Measurements from ENCODE around the gene LPO.

Gene LPO

DNA sequence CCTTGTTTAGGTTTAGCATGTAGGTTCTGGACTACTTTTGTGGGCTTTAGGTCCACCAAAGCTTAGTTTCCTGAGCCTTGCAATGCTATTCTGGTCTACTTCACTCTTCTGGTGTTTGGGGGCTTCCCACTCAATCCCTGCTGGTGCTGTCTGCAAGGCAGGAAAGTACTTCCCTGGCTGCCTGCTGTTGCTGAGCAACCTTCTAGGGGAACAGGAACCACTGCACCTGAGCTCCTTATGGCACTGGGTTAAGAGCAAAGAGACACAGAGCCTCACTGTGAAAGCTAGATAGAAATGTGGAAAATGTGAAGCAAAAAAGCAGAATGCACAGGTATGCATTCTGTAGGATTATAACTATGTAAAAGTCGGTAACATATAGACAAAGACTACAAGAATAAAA is 25.4 kb downstream of the LPO start:
- no peak for DNase-seq

DNA sequence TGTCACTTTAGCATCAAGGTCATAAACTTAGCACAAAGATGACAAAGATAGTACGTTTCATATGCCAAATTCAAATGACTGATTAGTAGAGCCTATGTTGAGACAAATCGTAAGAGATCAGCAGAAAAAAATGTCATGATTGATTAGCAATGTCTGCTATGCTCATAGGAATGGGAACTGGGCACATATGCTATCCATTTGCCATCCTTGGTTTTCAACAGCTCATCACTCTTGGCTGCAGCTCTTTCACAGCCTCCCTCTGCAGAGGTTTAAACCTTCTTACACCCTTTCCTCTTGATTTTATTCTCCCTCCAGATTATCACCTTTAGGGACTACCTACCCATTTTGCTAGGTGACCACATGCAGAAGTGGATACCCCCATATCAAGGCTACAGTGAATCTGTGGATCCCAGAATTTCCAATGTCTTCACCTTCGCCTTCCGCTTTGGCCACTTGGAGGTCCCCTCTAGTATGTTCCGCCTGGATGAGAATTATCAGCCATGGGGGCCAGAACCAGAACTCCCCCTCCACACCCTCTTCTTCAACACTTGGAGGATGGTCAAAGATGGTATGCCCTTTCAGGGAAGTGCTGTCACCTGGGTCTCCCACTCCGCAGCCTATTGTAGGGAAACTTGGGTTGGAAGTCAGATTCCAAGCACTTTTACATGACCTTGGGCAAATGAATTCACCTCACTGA is 26.2 kb downstream of the LPO start:
- DNase-seq, result no peak

DNA sequence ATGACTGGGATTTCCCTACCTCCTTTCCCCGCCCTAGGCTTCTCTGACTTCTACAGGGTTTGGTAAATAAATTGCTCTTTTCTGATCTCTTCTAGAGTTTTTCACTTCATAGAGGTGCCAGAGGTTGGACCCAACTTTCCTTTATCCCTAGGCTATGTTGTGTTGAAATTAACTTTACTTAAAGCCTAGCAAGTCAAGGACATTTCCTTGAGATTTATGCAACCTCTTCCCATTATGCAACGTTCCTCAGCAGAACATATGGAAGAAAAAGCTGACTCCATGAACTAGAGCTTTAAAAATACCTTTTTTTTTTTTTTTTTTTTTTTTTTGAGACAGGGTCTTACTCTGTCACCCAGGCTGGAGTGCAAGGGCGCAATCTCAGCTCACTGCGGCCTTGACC is 26.9 kb downstream of the LPO start:
- DNase-seq, result no peak

- DNase-seq, result no peak
These were observed 27.8 kb downstream of the LPO start for GRCh38 chr17:58265902-58266875.

DNA sequence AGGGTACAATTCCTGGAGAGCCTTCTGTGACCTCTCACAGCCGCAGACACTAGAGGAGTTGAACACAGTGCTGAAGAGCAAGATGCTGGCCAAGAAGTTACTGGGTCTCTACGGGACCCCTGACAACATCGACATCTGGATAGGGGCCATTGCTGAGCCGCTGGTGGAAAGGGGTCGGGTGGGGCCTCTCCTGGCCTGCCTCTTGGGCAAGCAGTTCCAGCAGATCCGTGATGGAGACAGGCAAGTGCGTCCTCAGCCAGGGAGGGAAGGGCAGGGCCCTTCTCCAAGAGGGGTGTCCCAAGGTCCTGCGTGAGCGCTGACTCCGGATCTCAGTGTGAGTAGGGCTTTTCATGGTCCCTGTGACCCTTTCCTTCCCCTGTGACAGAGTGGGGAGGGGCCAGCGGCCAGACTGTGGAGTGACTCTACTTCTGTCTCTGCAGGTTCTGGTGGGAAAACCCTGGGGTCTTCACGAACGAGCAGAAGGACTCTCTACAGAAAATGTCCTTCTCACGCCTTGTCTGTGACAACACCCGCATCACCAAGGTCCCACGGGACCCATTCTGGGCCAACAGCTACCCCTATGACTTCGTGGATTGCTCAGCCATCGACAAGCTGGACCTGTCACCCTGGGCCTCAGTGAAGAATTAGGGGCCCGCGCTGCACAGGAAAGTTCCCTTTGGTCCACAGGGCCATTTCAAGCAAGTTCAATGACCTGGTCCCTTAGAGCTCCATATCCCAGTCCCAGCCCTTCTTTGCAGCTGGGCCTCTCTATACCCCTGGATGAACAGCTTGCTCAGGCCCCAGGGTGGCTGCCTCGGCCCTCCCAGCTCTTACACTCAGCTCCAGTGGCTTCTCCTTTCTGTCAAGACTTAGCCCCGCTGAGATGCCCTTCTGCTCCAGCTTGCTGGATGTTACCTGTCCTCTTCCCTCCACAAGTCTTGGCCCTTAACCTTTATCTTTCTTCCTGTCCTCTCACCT is 29.3 kb downstream of the LPO start:
- DNase-seq, result no peak

- no peak for DNase-seq
These were observed 29.9 kb downstream of the LPO start for GRCh38 chr17:58268326-58268725.

DNA sequence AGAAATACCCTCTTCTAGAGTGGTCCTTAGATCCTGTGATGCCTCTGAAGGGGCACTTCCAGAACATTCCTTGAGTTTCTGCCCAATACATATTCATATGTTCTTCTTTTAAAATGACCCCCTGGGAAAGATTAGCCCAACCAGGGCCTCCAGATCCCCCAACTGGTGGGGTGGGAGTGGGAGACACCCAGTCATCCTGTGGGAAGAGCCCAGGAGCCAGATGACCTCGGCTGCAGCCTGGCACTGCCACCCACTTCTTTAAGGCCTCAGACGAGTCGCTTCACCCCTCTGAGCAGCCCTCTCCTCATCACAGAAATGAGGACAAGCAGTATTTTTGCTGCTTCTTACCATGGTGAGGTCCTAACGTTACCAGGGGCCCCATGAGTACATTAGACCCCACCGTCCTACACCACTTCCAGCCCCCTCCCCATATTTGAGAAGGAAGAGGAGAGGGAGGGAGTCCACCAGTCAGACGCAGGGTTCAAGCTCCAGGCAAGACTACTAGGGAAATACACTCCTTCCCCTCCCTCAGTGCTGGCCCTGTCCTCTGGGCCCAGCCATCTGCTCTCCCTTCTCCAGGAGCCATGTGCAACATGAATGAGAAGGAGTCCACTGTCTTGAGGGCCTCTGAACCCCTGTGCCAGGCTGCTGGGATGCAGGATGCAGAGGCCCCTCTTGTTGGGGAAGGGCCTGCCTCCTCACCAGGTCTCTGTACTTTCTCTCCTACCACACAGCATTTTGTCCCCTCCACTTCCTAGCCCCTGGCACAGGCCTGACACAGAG is 30.6 kb downstream of the LPO start:
- DNase-seq, result no peak

GRCh38 chr17:58269557-58270291 is 31.3 kb downstream of the LPO start:
- DNase-seq, result no peak

DNA sequence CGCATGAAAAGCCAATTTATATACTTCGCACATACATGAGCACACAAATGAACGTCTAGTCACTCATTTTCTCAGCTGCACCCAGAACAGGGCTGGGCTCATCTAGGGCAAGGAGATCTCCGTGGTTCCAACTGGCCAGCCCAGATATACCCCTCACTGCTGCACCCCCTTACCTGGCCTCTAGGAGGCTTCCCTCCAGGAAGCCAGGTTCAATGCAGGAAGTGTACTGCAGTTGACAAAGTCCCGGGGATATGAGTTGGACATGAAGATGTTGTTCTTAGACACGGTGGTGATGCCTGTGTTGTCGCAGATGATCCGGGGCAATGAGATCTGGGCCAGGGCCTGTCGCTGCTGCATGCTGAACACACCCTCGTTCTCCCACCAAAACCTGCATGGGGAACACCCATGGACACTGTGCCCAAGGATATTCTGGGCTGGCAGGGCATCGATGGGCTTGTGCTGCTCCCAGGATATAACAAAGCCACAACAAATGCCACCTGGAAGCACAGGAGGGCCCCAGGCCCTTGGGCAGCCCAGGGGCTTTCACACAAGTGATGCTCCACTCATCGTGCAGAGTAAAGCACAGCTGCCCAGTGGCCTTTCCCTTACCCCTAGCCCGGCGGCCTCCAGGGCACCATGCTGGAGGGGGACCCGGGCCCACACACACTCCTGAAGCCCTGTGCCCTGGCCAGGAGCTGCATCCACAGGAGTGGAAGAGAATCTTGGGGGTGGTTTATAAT is 32.3 kb downstream of the LPO start:
- DNase-seq, result no peak

DNA sequence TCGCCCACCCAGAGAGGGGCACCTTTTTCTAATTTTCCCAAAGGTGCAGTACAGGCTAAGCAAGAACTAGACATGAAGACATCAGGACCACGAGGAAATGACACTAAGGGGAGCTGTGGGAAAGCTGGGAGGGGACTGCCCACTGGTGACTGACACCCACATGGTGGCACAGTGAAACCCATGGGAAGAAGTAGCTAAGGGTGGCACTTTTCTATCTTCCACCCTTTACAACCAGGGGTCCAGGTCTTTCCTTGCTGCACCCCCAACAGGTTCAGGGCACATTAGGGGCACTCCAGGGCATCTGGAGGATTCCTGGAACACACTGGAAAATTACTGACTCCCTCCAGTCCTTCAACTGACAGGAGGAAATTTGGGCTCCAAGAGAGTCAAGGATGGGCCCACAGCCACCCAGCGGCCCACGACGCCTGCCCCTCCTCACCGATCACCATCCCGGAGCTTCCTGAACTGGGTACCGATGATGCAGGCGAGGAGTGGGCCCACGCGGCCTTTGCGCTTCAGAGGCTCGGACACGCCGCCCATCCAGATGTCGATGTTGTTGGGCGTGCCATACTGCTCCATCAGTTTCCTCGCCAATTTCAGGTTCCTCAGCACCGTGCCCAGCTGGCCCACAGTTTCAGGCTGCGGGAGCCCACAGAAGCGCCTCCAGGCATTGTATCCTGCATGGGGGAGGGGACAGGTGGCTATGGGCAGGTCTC is 33.0 kb downstream of the LPO start:
- DNase-seq, result no peak

DNA sequence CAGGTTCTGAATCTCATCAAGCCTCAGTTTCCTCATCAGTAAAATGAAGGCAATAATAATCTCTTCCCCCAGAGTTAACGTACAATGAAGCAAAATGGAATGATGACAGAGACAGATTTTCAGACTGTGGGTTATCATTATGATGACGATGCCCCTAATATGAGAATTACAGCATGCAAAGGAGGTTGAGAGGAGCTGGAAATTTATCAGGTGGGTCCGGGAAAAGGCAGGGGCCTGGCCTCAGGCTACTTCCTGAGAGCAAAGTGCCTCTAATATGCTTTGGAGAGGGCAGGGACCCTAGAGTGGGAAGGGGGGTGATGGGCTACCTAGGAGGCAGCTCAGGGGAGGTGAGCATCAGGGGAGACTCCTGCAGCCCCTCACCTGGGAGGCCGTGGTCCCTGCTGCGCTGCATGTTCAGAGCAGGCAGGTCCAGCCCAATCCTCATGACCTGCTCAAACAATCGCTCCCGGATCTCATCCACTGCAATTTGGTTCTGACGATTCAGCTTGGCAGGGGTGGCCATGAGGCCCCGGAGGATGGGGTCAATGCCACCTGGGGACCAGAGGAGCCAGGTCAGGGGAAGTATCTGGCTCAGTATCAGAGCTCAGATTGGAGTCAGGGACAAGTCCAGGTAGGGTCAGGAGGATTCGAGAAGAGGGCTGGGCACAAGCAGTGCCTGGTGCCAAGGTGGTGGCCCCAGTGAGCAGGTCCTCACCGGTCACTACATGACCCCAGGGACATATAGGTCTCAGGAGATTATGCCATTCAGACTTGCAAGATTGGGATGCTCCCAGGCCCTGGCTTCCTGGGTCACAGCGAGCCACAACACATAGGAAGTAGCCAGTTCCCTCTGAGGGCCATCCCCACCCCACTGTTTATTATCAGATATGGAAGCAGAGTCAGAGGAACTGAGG is 34.2 kb downstream of the LPO start:
- no peak for DNase-seq

- DNase-seq, result no peak
These were observed 35.2 kb downstream of the LPO start for GRCh38 chr17:58273453-58274104.

DNA sequence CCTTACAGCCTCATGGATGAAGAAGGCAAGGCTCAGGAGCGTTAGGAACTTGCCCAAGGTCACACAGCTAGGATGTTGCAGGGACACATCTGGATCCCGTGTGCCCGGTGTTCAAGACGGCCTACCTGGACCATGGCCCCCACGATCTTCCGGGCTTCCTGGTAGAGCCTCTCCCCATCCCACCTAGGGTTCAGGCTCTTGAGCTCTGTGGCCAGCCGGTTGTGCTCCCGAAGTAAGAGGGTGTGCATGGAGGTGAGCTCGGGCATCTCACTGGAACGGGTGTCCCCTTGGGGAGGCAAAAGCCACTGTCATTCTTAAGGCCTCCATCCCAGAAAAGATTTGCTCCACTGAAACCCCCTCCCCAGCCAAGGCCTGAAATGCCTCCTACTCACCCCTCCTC is 37.0 kb downstream of the LPO start:
- no peak for DNase-seq

- DNase-seq, result no peak
These were observed 38.0 kb downstream of the LPO start for GRCh38 chr17:58276423-58276822.

DNA sequence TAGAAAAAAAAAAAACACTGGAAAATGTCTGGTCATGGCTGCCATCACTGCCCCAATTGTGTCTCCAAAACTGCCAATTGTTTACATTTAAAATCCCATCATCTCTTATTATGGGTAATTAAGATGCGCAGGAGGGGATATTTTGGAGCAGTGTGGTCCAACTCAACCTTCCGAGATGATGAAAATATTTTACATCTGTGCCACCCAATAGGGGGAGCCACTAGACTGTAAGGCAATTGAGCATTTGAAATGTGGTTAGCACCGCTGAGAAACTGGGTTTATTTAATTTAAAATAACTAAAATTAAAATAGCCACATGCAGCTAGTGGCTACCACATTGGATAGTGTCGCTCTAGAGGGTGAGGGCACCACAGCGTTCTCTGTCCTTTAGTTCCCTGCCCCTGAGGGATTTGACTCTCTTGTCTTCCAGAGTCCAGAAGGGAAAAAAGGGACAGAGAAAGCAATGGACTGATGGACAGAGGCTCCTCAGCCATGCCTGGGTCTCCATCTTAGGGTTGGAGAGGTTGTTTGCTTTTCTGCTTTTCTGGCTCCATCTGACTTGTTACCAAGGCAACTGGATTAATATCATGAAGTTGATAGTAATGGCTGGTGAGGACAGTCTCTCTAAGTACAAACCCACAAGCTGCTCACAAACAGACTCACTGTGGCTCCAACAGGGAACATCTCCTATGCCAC is 38.9 kb downstream of the LPO start:
- no peak for DNase-seq

- DNase-seq, result peak; percentile 9
These were observed 39.6 kb downstream of the LPO start for GRCh38 chr17:58277802-58278595.

Data from right kidney (tissue), 1 donor.